ENCODE results near the gene CCSAP.

DNA sequence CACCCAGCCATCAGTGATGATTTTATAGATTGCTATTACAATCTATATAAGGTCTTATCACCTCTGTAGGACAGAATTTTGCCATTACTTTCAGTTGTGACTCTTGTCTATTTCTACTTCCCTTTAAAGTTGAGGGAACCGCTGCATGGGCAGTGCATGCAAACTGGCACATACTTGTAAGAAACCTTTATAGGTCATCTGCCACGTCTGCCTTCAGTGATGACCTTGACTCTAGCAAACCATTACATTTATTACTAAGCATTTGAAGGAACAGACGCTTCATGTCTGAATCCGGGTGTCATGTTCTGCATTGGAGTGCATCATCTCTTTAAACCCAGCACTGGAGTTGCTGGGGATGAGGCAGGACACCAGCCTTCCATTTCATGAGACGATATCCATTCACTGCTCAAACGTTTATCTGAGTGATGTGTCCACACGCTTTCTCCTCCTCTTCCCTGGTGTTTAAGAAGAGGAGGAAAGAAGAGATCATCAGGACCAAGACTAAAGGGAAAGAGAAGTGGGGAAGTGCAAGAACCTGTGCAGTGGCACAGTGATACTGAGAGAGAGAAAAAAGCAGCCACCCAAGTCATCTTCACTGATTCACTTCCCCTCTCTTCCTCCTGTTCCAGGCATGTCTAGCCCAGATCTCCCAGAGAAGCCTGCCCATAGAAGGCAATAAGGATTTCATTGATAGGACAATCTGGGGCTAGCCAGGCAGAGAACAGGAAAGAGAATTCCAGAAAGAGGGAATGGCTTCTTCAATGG, 14.1 kb downstream of the CCSAP start:
- TF ChIP-seq, protein P1, sequence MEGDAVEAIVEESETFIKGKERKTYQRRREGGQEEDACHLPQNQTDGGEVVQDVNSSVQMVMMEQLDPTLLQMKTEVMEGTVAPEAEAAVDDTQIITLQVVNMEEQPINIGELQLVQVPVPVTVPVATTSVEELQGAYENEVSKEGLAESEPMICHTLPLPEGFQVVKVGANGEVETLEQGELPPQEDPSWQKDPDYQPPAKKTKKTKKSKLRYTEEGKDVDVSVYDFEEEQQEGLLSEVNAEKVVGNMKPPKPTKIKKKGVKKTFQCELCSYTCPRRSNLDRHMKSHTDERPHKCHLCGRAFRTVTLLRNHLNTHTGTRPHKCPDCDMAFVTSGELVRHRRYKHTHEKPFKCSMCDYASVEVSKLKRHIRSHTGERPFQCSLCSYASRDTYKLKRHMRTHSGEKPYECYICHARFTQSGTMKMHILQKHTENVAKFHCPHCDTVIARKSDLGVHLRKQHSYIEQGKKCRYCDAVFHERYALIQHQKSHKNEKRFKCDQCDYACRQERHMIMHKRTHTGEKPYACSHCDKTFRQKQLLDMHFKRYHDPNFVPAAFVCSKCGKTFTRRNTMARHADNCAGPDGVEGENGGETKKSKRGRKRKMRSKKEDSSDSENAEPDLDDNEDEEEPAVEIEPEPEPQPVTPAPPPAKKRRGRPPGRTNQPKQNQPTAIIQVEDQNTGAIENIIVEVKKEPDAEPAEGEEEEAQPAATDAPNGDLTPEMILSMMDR (IDR thresholded peaks at IDR 0.05): no peak
- TF ChIP-seq POLR2A (IDR thresholded peaks at IDR 0.05): no peak
